MM.1S (cell line): ENCODE data around the gene KCNQ1.

Experiments
- CTCF ChIP-seq: fragments of 300-600 bp; sonication (generic); IDR thresholded peaks from 2 replicates; pipeline ENCODE4 v1.5.1; 2016; ENCODE audit warnings: antibody characterized with exemption, low read length, mixed read lengths
- EZH2 ChIP-seq: fragments of 300-600 bp; sonication (generic); optimal IDR thresholded peaks from 2 replicates; pipeline ENCODE3; 2017; ENCODE audit warnings: low read depth, mild to moderate bottlenecking, antibody characterized with exemption, low read length, mixed read lengths

DNA sequence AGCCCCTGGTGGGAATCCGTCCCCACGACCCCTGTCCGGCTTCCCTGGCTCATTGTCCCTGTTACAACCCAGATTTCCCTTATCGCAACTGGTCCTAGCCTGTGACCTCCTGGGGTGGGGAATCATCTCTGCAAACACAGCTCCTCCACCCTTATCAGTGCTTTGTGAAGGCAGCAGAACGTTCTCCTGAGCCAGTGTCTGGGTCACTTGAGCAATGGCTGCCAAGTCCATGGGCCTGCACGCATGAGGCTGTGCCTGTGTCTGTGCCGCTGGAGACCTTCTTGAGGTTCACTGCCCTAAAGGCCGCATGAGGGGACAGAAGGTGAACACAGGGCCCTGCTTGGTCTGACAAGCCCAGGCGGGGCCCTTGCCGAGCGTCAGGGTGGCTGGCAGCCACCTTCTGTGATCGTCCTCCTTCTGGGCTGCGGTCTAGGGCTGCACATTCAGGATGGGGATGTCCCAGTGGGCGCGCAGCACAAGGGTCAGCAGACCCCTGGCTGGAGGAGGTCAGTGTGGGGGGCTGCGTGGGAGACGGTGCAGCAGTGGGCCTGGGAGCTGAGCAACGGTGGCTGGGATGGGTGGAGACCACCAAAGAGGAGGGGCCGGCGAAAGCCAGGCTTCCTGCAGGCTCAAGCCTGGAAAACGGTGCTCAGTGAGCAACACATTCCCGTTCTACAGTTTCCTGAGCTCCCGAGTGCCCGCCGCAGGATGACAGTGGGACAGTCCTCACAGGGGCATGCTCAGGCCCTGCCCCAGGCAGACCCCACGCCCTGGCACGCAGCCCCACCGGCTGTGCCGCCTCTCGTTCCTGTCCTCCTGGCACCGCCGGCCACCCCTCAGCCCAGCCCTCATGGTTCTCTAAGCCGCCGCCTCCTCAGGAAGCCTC, 366.6 kb downstream of the KCNQ1 start:
- TF ChIP-seq EZH2 (no peak), CTCF (no peak)
